GM21423 (cell line): Measurements from ENCODE around the gene IL1R2.

Source experiments
- ATAC-seq: cut with Tn5 transposase; IDR thresholded peaks from one replicate; pipeline ENCODE4 v1.9.1; 2021; ENCODE audit warnings: mild to moderate bottlenecking, moderate library complexity; ENCODE audit not compliant: unreplicated experiment

The IL1R2 gene

DNA sequence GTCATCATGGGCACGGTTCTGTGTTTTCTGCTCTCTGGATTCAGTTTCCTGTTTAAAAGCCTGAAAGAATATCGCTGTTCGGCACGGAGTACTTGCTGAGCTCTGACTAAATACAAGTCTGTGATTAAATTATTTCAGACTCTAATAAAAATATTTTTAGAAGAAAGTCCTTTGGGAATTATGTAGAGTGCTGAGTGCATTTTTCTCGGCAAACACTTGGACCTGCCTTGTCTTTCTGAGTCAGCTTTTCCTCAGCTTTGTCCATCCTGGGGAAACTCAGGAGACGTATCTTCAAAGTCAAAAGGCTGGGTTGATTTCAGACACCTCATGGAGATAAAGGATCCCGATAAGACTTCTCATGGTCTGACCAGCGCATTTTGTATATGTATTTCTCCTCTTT, 45.9 kb downstream of the IL1R2 start:
- ATAC-seq, result no peak

DNA sequence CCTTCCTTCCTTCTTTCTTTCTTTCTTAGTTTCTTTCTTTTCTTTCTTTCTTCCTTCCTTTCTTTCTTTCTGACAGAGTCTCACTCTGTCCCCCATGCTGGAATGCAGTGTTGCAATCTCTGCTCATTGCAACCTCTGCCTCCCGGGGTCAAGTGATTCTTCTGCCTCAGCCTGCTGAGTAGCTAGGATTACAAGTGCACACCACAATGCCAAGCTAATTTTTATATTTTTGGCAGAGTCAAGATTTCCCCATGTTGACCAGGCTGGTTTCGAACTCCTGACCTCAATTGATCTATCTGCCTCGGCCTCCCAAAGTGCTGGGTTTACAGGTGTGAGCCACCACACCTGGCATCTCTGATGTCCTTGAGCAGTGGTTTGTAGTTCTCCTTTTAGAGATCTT, 48.5 kb downstream of the IL1R2 start:
- ATAC-seq, result no peak

DNA sequence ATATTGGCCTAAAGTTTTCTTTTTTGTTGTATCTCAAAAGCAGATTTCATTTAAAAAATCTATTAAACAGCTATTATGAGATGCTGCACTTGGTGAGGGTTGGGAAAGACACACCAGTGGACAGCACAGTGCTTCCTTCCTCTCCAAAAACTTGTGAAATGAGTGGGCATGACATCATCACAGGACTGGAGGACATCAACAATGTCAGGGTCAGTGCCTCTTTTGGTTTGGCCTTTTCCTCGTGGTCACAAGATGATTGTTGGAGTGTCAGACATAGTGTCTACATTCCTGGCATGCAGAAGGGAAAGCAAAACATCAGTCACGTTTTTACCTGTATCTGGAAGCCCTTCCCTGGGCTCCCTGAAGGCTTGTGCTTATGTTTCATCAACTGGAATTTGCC, 49.6 kb downstream of the IL1R2 start:
- no peak for ATAC-seq

DNA sequence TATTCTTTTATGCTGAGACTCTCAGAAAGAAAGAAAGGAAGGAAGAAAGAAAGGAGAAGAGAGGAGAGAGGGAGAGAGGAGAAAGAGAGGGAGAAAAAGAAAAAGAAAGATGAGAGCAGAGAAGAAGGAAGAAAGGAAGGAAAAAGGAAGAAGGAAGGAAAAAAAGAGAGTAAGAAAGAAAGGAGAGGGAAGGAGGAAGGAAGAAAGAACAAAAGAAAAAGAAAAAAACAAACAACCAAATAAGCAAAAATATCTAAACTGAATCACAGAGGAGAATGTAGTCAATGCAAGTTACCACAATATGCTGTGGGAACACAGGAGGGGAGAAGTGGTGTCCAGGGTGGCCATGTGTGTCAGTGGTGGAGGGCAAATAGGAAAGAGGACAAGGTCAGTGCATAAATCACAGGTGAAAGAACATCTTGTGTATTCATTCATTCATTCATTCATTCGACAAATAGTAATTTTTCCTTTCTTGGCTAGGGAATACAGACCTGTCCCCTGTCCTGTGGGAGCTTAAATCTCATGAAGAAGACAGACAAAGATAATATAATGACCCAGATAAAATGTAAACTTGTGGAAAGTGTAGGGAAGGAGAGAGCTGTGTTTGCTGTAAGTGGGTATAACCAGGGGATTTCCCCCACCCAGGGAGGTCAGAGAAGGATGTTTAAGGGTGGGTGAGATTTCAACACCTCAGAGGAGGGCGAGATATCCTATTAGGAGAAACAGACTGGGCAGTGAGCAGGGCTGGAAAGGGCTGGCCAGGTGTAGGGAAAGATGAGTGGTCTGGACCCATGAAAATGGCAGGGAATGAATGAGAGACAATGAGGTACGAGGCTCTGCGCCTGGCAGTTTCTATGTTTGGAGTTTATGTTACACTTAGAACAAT, 50.7 kb downstream of the IL1R2 start:
- no peak for ATAC-seq

DNA sequence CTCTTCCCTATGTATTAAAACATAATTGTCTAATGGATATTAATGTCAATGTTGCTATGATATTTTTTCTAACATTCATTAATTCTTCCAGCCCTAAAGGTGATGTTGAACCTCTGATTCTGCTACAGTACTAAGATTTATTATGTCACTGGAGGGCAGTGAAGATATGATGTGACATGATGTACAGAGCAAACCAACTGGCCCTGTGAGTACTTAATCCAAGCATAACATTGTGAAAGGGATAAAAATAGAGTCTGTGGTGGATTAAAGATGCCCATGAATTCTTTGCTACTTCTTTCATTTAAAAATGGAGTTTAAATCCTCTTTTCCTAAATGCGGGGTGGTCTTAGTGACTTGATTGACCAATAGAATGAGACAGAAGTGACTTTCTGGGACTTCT, 51.8 kb downstream of the IL1R2 start:
- ATAC-seq, result no peak

DNA sequence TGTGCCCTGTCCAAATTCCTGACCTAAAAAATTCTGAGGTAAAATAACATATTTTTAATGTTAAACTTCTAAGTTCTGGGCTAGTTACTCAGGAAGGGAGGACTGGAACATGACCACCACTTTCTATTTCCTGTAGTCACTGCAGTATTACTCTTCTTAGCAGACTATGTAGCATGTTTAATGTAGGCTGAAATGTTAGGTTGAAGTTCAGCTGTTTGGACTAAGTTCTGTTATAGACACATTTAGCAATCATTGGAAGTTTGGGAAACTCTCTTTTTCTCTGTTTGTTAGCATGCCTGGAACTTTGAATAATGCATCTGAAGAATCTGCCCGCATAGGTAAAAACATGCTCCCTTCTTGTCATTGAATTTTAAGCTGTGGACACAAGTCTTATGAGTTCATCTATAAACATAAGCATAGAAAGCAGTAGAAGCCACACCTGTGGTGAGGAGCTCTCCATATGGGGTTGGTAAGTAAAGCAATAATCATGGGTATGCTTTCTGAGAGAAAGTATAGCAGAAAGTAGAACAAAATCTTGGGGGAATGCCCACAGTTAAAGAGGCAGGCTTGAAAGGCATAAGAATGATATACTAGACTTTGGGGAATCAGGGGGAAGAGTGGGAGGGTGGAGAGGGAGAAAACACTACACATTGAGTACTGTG, 52.6 kb downstream of the IL1R2 start:
- ATAC-seq, result no peak

DNA sequence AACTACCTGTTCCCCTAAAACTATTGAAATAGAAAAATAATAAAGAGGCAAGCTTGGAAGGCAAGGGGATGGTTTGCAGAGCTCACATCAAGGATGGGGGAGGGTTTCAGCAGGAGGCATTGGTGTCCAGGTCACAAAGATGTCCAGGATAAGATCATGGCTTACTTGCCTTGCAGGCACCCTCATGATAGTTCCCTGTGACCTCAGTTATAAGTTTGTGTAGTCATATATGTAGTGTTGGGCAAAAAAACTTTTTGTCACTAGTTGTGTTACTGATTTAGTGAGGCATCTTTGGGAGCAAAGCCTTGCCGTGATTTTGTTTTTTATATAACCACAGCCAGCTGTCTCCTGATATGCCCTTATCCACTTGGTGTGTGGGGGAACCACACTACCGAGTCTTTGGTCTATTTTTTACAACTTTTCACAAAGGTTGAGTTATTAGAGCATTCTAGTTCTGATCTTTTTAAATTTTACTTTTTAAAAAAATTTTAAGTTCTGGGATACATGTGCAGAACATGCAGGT, 53.3 kb downstream of the IL1R2 start:
- no peak for ATAC-seq

DNA sequence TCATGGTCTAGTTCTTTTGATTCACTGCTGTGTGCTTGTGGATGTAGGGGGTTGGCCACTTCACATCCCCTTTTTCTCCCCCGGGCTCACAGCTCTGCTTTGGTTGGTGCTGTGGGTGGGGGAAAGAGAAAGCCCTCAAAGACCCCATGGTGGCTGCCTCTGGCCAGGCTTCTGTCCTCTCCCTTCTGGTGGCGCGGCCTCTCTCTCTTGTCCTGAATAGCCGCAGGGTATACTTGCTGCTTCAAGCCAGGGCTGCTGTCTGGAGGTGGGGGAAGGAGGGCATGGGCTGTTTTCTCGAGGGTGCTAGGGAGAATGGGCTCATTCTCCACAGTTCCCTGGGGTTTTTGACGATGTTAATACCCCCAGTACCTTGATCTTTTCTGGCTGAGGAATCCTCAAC, 53.9 kb downstream of the IL1R2 start:
- no peak for ATAC-seq

DNA sequence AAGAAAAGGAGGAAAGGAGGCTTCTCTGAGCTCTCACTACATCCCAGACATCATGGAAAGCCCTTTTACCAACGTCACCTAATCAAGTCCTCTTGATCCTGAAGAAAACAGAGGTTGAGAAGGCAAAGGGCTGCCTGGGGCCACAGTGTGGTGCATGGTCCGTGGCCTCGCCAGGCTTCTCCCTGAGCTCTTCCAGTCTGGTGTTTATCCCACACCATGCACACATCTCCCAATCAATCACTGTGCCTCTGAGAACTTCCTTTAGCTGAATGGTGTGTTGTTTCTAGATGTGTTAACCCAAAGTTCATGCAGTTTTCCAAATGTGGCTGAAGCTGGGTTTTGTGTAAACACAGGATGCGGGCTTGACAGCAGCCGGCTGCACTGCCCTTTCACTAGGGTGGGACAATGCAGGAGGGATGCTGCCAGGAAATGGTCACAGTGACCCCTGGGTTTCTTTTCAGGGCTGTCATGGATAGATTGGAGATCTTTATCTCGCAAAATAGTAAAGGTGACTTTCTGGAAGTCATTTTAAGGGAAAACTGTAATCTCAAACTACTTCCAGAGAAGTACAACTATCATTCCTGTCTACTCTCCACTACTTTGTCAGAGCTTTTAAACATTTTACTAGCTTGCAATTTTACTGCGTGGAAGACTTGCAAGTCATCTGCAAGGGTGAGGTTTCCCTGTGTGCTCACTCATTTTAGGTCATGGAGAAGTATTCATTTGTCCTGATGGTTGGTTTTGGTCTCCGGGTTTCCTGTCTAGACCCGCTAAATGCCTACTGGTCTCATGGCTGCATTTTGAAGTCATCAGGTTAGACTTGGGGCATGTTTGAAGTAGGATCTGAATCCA, 54.6 kb downstream of the IL1R2 start:
- ATAC-seq, result no peak

DNA sequence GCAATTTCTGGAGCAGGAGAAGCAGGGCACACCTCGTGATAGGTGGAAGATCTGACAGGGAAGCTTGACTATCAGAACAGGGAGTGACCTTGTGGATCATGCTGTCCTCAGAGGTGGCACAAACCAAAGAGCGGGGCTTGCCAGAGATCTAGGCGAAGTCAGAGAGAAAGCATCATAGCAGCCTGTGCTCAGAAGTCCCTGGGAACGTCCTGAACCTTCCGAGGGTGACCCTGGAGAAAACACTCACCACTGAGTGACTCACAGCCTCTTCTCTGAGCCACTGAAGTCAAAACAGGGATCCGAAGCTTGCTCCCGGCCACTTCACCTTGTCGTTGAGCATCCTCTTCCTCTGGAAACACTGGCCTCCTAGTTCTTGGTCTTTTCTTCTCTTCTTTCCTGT, 56.7 kb downstream of the IL1R2 start:
- ATAC-seq, result no peak

DNA sequence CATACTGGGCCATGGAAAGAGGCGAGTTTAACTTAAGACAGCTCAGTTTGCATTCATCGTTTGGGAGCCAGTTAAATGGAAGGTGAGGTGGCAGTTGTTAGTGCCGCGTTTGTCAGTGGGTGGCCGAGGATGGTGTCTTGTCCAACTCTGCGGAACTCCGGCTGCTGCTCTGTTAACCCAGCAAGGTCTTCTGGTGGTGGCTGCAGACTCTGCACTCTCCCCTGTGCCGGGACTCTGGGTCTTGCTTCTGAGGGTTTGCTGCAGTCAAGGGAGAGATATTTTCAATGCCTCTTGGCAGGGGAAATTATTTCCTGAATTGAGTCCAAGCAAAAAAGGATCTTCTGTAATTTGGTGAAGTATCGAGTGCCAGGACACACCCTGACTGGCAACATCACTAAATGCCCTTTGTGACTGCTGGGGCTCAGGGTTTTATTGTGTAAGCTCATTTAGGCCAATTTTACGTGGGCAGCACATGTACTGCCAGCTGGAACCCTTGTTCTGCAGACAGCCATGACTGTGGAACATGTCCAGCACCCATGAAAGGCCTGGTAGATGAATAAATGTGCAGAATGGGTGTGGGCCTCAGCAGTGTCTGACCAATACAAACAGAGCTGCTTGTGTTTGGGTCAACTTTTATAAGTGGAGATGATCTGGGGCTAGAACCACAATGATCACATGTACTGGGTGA, 58.1 kb downstream of the IL1R2 start:
- no peak for ATAC-seq

DNA sequence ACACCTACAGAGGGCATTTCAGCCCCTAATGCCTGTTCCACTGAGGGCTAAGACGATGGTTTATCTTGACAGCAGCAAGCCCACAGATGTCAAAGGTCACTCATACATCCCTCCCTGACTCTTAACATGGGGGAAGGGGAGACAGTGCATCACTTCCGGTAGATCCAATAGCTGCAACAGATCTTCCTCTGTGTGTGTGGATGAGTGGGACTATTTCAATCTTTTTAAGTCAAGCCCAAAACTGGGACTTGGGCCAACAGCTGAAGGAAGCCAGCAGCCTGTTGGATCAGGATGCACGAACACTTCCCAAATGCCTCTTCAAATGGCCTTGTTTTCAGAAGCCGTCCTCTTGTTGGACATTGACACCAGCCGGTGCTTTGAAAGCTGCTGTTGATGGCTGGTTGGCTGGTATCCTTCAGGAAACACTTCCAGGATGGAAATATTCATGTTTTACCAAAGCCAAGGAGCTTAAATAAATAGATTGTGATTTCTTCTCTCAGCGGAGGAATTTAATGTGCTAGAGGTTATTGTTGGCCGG, 59.2 kb downstream of the IL1R2 start:
- ATAC-seq, result no peak

DNA sequence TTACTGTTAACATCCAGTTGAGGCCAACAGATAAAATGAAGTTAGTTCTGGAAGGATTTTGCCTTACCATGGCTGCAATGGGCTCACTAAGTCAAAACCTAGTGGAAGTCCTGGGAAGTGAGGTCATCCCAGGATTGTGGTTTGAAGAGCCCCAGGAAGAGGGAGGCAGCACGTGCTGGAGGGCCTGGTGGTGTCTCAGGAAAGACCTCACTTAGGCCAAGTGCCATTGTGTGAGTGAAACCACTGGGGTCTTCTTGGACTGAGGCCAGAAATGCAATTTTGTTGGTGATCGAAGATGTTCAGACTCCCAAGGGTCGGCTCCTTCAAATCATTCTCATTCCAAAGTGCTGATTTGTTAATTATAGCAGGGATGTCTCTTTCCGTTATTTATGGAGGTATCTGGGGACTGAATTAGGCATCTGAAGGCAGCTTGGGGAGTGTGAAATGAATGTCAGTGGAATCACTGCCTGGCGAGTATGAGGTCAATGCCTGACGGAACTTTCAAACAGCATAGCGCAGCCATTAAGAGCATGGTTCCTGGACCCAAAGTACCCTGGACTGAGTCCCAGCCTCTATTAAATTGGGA, 60.0 kb downstream of the IL1R2 start:
- no peak for ATAC-seq

DNA sequence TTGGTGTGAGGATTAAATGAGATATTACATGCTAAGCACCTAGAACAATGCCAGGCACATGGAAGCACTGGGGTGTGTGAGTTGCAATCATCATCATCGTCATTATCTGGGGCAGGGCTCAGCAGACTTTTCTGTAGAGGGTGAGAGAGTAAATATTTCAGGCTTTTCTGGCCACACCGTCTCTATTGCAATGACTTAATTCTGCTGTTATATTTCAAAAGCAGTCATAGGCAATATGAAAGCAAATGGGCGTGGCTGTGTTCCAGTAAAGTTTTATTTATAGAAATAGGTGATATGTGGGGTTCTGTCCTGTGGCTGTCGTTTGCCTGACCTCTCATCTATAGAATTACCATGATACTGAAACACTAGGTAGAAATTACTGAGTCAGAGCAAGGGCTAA, 60.6 kb downstream of the IL1R2 start:
- ATAC-seq, result no peak

DNA sequence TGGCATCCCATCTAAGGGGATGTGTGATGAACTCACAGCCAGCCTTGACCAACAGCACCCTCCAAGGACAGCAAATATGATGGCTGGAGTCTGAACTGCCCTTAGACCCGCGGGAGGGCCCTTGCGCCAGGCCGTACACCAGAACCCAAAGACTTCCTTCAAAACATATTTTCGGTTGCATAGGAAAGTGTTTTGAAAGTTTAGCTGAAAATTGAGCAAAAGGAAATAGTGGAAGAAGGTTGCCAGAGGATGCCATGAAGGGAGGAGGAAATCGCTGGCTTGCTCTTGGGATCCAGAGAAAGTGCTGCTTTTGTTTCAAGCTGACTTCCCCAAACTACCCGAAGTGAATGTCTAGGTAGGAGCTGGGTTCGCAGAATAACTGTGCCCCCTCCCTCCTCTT, 61.3 kb downstream of the IL1R2 start:
- no peak for ATAC-seq

DNA sequence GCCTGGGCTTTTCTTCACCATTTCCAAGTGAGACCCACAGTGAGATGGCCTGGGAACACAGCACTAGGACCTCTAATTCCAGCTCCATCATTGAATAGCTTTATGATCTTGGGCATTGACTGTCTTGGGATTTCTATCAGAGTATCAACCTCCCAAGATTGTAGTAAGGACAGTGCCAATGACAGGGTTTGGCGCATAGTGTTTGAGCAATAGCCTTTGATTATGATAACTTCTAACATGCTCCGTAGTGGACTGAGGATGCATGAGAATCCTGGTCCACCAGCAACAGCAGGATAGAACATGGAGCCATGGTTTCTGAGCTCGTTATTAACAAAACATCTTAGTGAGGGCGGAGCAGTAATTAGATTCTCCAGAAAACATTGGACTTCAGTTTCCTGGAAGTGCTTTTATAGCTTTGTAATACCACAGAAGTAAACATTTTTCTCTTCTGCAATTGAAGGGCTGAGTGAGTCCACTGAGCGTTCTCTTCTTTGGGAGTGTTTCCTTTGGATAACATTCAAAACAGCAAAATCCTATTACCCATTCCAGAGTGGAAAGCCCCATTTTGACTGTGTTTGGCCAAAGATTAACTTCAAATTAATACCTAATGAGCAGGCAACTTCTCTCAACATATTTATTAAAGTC, 63.7 kb downstream of the IL1R2 start:
- no peak for ATAC-seq

DNA sequence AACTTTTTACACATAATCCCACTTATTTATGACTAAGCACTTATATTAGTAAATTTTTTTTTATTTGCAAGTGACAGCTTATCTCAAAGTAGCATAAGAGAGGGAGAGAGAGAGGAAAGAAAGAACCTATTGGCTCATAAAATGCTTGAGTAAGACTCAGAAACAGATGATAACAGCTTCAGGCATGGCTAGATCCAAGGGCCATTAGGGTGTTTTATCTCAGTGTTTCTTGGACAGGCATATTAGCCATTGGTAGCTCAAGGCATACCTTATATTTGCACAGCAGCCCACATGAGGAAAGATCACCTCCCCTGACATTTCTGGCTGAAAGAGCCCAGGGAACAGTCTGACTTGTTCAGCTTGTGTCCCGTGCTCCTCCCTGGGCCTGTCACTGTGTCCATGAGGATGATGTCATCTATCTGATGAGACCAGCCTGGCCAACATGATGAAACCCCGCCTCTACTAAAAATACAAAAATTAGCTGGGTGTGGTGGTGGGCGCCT, 64.4 kb downstream of the IL1R2 start:
- no peak for ATAC-seq

DNA sequence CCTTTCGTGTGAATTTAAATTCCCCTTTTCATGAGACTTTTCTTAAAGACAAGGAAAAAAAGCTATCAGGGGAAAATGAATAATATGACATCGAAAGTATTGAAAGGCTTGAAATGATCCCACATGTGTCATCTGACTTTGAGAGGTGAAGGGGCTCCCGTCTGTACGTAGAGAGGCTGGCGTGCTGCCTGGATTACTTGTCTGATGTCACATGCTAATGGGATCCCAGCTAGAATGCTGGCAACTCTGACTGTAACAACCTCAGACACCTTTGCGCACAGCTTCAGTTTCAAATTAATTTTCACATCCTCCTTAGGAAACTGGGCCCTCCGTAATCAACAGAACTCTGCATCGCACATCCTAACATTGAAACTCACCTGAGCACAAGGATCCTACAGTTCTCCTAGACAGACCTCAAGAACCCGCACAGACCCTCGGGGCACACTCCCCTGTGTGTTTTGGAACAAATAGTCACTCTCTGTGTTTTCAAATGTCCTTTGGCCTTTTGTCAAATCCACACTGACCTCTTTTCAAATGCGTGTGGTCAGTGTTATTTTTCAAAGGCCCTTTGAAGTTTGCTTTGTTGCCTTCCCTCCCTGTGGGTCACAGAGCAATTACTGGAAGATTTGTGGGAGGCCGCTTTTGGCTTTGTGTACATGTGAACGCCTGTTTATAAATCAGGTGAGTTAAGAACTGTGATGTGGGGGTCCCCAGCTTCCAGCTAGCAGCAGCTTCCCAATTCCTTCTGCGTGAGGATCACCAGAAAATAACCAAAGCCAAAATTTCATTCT, 65.9 kb downstream of the IL1R2 start:
- ATAC-seq, result no peak
